HG03521 (cell line): ENCODE measurements around the gene HELZ2.

ENCODE experiments used
- ATAC-seq: cut with Tn5 transposase; IDR thresholded peaks from one replicate; pipeline ENCODE4 v1.9.1; 2021; ENCODE audit warnings: mild to moderate bottlenecking, moderate library complexity; ENCODE audit not compliant: unreplicated experiment

The HELZ2 gene

DNA sequence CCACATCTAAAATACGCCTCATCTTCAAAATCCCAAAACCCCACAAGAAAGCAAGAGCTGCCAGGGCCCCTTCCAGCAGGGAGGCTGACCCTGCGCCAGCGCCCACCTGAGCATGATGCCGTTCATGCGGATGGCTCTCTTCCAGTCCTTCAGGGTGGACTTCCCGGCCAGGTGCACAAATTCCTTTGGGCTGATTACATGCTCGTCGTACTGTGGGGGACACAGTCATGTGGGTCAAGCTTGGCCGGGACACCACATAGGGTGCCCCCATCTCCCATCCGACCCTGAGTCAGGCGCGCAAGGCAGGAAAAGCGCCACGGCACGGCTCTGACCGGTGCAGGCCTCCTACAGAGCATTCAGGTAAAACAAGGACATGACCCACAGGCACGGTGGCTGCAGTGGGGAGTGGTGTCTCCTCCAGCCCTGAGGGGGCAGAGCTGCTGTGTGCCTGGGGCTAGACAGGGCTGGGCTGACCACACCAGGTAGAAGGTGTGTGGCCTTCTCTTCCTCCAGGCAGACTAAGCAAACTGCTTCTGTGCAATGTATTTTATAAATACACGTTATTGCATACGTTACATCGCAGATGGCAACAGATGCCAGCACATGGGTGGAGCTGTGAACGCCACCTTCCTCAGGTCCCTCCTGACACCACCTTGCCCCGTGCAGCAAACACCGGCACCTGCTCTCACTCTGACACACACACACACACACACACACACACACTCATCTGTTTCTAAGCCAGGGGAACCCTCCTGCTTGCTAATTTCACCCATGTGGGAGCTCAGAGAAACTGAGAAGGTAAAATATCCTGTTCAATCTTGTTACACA is 23.8 kb upstream of the HELZ2 start:
- no peak for ATAC-seq

- no peak for ATAC-seq
Observed at GRCh38 chr20:63596423-63596822, 22.4 kb upstream of the HELZ2 start.

DNA sequence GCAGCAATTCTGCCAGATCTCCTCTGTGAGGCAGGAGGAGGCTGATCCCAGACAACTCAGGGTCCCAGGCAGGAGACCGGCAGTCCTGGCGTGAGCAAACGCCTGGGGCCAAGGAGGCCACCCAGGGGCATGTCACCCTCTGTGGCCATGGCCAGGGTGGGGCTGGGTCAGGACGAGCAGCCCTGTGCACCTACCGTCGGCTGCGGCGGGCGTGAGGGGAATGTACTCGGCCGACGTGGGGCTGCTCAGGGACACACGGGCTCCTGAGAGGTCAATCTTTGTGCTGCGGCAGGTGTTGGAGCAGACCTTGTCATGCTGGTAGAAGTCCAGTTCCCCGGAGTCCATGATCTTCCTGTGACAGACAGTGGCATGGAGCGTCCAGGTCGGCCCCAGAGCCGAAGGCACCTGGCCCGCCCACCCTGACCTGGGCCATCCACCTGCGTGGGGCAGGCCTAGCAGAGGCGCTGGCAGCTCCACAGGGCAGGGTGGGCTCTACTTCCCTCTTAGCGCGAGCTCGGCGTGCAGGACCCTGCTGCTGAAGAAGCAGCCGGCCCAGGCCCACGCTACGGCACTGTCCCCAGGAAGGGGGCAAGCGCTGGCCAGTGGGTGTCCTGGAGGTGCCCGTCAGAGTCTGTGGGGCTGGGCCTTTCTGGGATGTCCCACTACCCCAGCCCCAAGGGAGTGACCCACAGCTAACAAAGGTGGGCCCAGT is 21.5 kb upstream of the HELZ2 start:
- no peak for ATAC-seq

DNA sequence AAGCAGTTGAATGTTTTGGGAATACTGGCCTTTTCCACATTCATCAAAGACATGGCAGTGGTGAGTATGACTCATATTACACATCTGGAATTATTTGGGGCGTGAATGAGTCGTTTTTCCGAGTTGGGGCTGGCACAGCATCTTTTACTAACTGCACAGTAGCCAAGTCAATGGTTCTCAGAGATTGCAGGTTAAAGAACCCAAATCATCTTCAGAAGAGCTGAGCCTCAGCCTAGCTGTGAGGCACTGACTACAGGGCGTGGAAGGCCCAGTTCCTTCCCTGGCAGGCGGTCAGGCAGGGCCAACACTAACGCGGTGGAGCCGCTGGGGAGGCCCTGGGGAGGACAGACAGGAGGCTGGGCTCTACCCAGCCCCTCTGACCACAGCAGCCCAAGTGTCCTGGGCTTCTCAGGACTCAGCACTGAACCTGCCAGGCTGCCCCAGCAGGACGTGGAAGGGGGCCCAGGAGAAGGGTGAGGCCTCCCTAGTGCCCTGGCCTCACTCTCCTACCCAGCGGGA is 20.1 kb upstream of the HELZ2 start:
- ATAC-seq = no peak

GRCh38 chr20:63592661-63593060 is 18.6 kb upstream of the HELZ2 start:
- ATAC-seq = no peak

- no peak for ATAC-seq
Observed at GRCh38 chr20:63591786-63592355, 17.8 kb upstream of the HELZ2 start.

DNA sequence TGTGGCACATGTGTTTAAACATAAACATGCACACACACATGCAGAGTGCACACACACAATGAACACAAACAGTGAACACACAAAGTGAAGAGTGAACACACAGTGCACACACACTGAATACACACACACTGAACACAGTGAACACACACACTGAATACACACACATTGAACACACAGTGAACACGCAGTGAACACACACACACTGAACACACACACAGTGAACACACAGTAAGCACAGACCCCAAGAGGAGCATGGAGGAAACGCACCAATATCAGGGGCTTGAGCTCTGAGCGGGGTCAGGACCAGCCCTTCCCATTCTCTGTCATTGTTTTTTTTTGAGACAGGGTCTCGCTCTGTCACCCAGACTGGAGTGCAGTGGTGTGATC is 17.1 kb upstream of the HELZ2 start:
- ATAC-seq = no peak

- no peak for ATAC-seq
Observed at GRCh38 chr20:63590218-63591146, 16.4 kb upstream of the HELZ2 start.

GRCh38 chr20:63589261-63590217 is 15.5 kb upstream of the HELZ2 start:
- ATAC-seq = no peak

- ATAC-seq = no peak
Observed at GRCh38 chr20:63588641-63589041, 14.6 kb upstream of the HELZ2 start.

DNA sequence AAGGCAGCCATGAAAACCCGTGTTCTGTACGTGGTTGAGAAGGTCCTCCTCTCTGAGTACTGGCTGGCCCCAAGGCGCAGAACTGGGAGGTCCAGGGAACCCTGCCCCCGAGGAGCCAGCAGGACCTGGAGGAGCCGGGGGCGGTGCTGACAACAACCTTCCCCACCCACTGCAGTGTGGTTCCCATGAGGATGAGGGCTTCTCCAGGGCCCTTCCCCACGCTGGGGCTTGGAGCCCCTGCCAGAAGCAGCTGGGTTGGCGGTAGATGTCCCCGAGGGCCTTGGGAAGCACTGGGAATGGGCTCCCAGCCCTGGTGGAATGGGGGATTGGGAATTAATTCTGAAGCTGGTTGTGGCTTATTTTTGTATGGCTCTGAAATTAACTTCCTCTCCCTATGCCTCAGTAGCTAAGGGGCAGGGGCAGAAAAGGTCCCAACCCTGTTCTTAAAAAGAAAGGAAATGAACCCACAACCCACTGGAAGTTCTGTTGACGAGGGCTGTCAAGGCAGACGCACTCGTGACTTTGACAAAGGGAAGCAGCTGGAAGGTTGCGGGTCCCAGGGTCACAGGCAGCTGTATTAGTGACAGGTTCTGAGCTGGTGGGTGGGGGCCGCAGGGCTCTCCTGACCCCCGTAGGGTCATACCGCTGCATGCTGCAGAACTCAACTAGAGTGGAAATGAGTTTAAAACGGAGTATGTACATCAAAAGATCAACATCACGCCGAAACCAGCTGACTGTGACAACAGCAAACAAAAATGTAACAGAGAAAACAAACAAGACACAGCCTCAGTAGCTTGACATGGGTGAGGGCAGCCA is 13.9 kb upstream of the HELZ2 start:
- ATAC-seq = no peak

DNA sequence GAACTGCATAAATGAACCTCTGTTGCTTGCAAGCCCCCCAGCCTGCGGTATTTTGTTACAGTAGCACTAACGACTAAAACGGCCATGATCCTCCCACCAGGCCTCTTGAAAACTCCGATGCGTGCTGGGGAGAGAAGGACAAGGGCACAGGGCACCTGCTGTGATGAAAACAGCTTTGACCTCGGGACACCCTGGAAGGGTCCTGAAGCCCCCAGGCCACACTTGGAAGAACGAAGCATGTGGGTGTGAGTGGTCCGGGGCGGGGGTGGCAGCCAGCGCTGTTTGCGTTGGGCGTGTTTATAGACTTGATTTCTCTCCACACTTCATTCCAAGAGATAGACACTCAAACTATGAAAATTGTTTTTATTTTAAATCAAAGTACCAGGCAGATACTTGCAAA is 13.2 kb upstream of the HELZ2 start:
- no peak for ATAC-seq

- no peak for ATAC-seq
Observed at GRCh38 chr20:63586797-63587196, 12.8 kb upstream of the HELZ2 start.

- no peak for ATAC-seq
Observed at GRCh38 chr20:63585616-63586565, 11.9 kb upstream of the HELZ2 start.

GRCh38 chr20:63582382-63583063 is 8.5 kb upstream of the HELZ2 start:
- ATAC-seq = no peak

GRCh38 chr20:63580796-63581461 is 6.9 kb upstream of the HELZ2 start:
- no peak for ATAC-seq
